Measurements from ENCODE around the gene OR4C3.
"Not testable (repeated sequence)": the region's sequence is repeated elsewhere in the genome, so short reads cannot be mapped to it uniquely, and the experiment has no call there.

Gene OR4C3

DNA sequence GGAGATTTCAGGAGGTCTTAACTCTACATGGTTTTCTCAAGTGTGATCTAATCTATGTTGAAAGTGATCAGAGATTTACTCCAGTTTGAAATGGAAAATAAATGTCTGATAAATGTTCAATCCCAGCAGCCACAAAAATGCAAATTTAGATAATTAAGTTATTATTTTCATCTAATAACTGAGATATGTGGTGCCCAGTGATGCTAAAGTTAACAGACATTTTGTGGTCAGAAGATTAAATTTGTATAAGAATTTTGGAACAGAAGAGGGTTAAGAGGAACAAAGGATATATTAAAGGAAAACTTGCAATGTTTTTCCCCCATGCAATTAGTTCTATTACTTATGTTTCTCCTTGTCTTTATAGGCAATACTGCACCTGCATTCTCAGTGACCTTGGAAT, at the start of gene OR4C3:
Gene OR4C3, plus strand, starts transcription at position 301 of the 400 bp plus-strand sequence. CDS start 102 bp downstream, outside the sequence.
- not testable (repeated sequence) for H3K27ac ChIP-seq (ENCODE audit: low read length); H3K9ac ChIP-seq (ENCODE audit: low read depth, low read length); H3K4me3 ChIP-seq (ENCODE audit: low read length); H3K36me3 ChIP-seq (ENCODE audit: insufficient read depth, low read depth, low read length); H3K4me1 ChIP-seq (ENCODE audit: insufficient read depth, low read length); H3K27me3 ChIP-seq (ENCODE audit: insufficient read depth, low read length)
- peaks cover 85% of the 10 kb centered on the region for H3K9me3 ChIP-seq (ENCODE audit: insufficient read depth, low read depth, low read length)

DNA sequence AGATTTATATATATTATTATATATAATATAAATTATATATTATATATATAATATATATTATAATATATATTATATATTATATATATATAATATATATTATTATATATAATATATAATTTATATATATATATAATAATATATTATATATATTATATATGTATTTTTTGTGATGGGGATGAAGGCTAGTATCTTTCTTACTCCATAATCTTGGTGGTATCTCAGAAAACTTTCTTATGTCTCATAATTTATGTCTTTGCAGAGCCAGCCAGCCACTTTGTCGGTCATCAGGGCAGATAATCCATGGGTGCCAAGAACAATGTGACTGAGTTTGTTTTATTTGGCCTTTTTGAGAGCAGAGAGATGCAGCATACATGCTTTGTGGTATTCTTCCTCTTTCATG, 18.8 kb upstream of the OR4C3 start, which contains the start of gene OR4S1:
Gene OR4S1, plus strand, starts transcription at position 301 of the 400 bp plus-strand sequence. Its CDS starts 0 bp downstream, at position 301.
- Histone ChIP-seq H3K4me1 (ENCODE audit: insufficient read depth, low read length) (no peaks in the 10 kb centered on the region), H3K9me3 (ENCODE audit: insufficient read depth, low read depth, low read length) (peaks cover 76% of the 10 kb centered on the region), H3K4me3 (ENCODE audit: low read length) (no peak within 1 kb of the TSS), H3K27me3 (ENCODE audit: insufficient read depth, low read length) (no peaks in the 10 kb centered on the region), H3K36me3 (ENCODE audit: insufficient read depth, low read depth, low read length) (no peaks in the 10 kb centered on the region), H3K9ac (ENCODE audit: low read depth, low read length) (no peak within 1 kb of the TSS), H3K27ac (ENCODE audit: low read length) (no peak within 1 kb of the TSS)

DNA sequence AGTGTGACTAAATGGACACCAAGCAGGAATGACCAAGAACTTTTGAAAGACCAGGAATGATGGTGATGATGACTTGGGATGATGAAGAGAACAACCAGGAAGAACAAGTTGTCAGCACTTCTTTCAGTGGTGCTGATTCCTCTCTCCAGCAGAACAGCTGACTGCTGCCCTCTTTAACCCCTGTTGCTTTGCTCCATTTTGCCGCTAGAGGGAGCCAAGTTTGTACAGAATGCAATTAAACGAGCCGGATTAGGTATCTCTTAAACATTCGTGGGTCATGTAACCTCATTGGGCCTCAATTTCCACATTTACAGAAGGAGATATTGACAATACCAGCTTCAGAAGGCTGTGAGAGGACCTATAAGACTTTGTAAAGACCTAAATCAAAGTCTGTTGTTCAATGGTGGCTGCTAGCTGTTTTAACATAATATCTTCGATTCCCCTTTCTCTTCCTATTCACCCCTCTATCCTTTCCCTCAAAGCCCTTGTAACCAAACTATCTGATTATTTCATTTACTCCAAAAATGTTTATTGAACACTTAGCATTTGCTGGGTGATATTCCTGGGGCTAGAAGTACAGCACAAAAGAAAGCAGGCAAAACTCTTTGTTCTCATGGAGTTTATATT, 16.8 kb upstream of the OR4C3 start:
- H3K9me3 ChIP-seq (ENCODE audit: insufficient read depth, low read depth, low read length): peaks cover 84% of the 10 kb centered on the region

DNA sequence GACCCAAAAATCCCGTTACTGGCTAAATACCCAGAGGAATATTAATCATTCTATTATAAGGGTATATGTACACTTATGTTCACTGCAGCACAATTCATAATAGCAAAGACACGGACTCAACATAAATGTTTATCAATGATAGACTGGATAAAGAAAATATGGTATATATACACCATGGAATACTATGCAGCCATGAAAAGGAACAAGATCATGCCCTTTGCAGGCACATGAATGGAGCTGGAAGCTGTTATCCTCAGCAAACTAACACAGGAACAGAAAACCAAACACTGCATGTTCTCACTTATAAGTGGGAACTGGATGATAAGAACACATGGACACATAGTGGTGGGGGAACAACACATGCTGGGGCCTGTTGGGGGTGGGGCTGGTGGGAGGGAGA, 11.1 kb upstream of the OR4C3 start:
- H3K4me1 ChIP-seq (ENCODE audit: insufficient read depth, low read length); H3K4me3 ChIP-seq (ENCODE audit: low read length); H3K27ac ChIP-seq (ENCODE audit: low read length); H3K27me3 ChIP-seq (ENCODE audit: insufficient read depth, low read length); H3K36me3 ChIP-seq (ENCODE audit: insufficient read depth, low read depth, low read length); H3K9ac ChIP-seq (ENCODE audit: low read depth, low read length): not testable (repeated sequence)
- H3K9me3 ChIP-seq (ENCODE audit: insufficient read depth, low read depth, low read length): peaks cover 89% of the 10 kb centered on the region

More for the DNA sequence above, 16.8 kb upstream of the OR4C3 start:
- H3K4me3 ChIP-seq (ENCODE audit: low read length): no peak overlapping the region
- no peaks in the 10 kb centered on the region for H3K4me1 ChIP-seq (ENCODE audit: insufficient read depth, low read length)
- H3K27ac ChIP-seq (ENCODE audit: low read length): no peak overlapping the region
- no peaks in the 10 kb centered on the region for H3K27me3 ChIP-seq (ENCODE audit: insufficient read depth, low read length)
- no peak overlapping the region for H3K9ac ChIP-seq (ENCODE audit: low read depth, low read length)
- H3K36me3 ChIP-seq (ENCODE audit: insufficient read depth, low read depth, low read length): no peaks in the 10 kb centered on the region

DNA sequence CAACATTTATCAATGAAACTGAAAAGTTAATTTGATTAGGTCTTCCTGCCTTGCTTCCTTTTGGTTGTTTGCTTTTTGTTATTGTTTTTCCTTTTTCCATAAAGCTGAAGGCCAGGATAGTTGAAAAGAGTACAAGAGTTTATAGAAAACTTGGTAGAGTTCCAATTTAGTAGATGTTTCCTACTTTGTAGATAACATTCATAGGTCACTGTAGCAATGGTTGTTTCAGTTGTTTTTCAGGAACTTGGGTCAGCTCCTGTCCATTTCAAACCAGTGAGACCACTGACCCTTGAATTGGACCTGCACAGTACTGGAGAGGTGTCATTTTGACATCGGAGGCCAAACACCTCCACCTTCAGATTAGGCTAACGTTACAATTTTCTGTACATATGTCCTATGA, 4.9 kb upstream of the OR4C3 start:
- H3K27me3 ChIP-seq (ENCODE audit: insufficient read depth, low read length); H3K9ac ChIP-seq (ENCODE audit: low read depth, low read length); H3K36me3 ChIP-seq (ENCODE audit: insufficient read depth, low read depth, low read length); H3K4me1 ChIP-seq (ENCODE audit: insufficient read depth, low read length); H3K4me3 ChIP-seq (ENCODE audit: low read length); H3K27ac ChIP-seq (ENCODE audit: low read length): not testable (repeated sequence)
- peaks cover 97% of the 10 kb centered on the region for H3K9me3 ChIP-seq (ENCODE audit: insufficient read depth, low read depth, low read length)

DNA sequence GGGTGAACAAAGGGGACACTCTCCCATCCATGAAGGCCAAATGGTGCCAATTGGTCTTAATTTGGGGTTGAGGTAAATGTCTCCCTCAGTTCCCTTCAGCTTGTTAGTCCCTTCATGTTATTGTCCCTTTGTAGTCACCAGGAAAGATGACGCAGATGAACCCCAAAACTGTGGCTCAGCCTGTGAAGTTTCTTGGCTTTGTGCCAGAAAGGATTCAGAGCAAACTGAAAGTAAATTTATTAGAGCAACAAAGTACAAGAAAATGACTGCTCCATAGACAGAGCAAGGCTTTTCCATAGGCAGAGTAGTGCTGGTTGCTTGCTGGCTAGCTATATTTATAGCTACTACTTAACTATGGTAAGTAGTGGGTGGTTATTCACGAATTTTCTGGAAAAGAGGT, 16.7 kb downstream of the OR4C3 start:
- no peaks in the 10 kb centered on the region for H3K27me3 ChIP-seq (ENCODE audit: insufficient read depth, low read length)
- no peaks in the 10 kb centered on the region for H3K4me1 ChIP-seq (ENCODE audit: insufficient read depth, low read length)
- no peak overlapping the region for H3K27ac ChIP-seq (ENCODE audit: low read length)
- H3K36me3 ChIP-seq (ENCODE audit: insufficient read depth, low read depth, low read length): no peaks in the 10 kb centered on the region
- no peak overlapping the region for H3K9ac ChIP-seq (ENCODE audit: low read depth, low read length)
- H3K9me3 ChIP-seq (ENCODE audit: insufficient read depth, low read depth, low read length): peaks cover 76% of the 10 kb centered on the region
- H3K4me3 ChIP-seq (ENCODE audit: low read length): no peak overlapping the region

DNA sequence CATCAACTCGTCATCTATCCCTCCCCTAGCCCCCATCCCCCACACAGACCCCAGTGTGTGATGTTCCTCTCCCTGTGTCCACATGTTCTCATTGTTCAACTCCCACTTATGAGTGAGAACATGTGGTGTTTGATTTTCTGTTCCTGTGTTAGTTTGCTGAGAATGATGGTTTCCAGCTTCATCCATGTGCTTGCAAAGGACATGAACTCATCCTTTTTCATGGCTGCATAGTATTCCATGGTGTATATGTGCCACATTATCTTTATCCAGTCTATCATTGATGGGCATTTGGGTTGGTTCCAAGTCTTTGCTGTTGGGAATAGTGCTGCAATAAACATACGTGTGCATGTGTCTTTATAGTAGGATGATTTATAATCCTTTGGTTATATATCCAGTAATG, 17.8 kb downstream of the OR4C3 start:
- not testable (repeated sequence) for H3K9ac ChIP-seq (ENCODE audit: low read depth, low read length); H3K36me3 ChIP-seq (ENCODE audit: insufficient read depth, low read depth, low read length); H3K4me1 ChIP-seq (ENCODE audit: insufficient read depth, low read length); H3K27me3 ChIP-seq (ENCODE audit: insufficient read depth, low read length); H3K4me3 ChIP-seq (ENCODE audit: low read length); H3K27ac ChIP-seq (ENCODE audit: low read length)
- H3K9me3 ChIP-seq (ENCODE audit: insufficient read depth, low read depth, low read length): peaks cover 69% of the 10 kb centered on the region

DNA sequence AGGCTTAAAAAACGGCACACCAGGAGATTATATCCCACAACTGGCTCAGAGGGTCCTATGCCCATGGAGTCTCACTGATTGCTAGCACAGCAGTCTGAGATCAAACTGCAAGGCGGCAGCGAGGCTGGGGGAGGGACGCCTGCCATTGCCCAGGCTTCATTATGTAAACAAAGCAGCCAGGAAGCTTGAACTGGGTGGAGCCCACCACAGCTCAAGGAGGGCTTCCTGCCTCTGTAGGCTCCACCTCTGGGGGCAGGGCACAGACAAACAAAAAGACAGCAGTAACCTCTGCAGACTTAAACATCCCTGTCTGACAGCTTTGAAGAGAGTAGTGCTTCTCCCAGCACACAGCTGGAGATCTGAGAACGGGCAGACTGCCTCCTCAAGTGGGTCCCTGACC, 21.6 kb downstream of the OR4C3 start:
- not testable (repeated sequence) for H3K9ac ChIP-seq (ENCODE audit: low read depth, low read length); H3K4me3 ChIP-seq (ENCODE audit: low read length); H3K27ac ChIP-seq (ENCODE audit: low read length); H3K36me3 ChIP-seq (ENCODE audit: insufficient read depth, low read depth, low read length); H3K4me1 ChIP-seq (ENCODE audit: insufficient read depth, low read length); H3K27me3 ChIP-seq (ENCODE audit: insufficient read depth, low read length)
- peaks cover 33% of the 10 kb centered on the region for H3K9me3 ChIP-seq (ENCODE audit: insufficient read depth, low read depth, low read length)

DNA sequence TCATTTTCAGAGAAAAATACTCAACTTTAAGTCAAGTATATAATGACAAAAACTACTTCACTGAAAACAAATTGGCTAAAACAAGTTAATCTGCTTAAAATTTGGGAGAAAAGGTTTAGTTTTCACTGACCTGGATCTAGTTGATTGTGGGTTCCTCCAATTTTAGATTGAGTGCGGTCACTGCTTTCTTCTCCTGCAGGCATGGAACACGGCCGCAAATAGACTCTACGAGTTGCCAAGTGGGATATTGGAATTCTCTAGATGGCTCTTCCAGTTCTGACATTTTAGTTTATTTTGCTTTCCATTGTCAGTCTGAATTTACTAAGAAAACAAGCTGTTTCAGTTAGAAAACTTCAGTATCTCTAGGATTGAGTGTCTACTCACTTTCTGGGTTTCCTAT, 29.3 kb downstream of the OR4C3 start:
- Histone ChIP-seq H3K9me3 (ENCODE audit: insufficient read depth, low read depth, low read length) (peaks cover 56% of the 10 kb centered on the region), H3K4me3 (ENCODE audit: low read length) (no peak overlapping the region), H3K4me1 (ENCODE audit: insufficient read depth, low read length) (no peaks in the 10 kb centered on the region), H3K27me3 (ENCODE audit: insufficient read depth, low read length) (no peaks in the 10 kb centered on the region), H3K27ac (ENCODE audit: low read length) (no peak overlapping the region), H3K9ac (ENCODE audit: low read depth, low read length) (no peak overlapping the region), H3K36me3 (ENCODE audit: insufficient read depth, low read depth, low read length) (no peaks in the 10 kb centered on the region)

DNA sequence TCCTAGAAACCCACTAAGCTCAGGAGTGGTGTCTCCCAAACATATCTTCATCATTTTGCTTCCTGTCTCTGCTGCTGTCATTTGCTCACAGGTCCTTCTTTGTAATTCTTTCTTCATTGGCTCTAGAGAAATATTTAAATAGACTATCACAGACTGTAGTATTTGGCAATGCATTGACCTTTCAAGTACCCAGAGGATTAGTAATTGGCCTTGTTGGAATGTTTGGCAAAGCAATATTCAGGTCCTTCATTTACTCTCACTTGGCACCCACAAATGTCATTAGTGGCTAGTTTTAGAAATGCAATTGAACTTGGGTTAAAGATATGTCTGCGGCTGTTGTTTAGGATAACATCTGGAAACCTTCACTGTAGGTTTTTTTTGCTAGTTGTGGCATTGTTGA, 30.0 kb downstream of the OR4C3 start:
- Histone ChIP-seq H3K9ac (ENCODE audit: low read depth, low read length) (no peak overlapping the region), H3K4me3 (ENCODE audit: low read length) (no peak overlapping the region), H3K36me3 (ENCODE audit: insufficient read depth, low read depth, low read length) (no peaks in the 10 kb centered on the region), H3K4me1 (ENCODE audit: insufficient read depth, low read length) (no peaks in the 10 kb centered on the region), H3K27me3 (ENCODE audit: insufficient read depth, low read length) (no peaks in the 10 kb centered on the region), H3K9me3 (ENCODE audit: insufficient read depth, low read depth, low read length) (peaks cover 62% of the 10 kb centered on the region), H3K27ac (ENCODE audit: low read length) (no peak overlapping the region)

DNA sequence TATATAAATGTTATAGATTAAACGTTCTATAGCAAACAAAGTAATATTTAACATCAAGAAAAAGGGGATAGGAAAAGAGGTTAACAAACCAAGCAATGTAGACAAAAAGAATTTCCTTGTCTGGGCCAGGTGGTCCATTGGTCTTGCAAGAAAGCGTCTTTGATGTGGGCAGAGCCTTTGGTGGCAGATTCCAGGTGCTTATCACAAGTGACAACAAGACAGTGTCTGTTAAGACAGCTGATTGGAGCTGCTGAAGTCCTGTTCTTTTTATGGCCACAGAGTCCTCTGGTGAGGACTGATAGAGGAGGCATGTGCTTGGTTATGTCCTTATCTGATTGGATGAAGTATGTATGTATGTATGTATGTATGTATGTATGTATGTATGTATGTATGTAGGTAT, 36.6 kb downstream of the OR4C3 start:
- not testable (repeated sequence) for H3K27ac ChIP-seq (ENCODE audit: low read length); H3K9ac ChIP-seq (ENCODE audit: low read depth, low read length); H3K36me3 ChIP-seq (ENCODE audit: insufficient read depth, low read depth, low read length); H3K4me3 ChIP-seq (ENCODE audit: low read length); H3K4me1 ChIP-seq (ENCODE audit: insufficient read depth, low read length); H3K27me3 ChIP-seq (ENCODE audit: insufficient read depth, low read length)
- H3K9me3 ChIP-seq (ENCODE audit: insufficient read depth, low read depth, low read length): peaks cover 88% of the 10 kb centered on the region

DNA sequence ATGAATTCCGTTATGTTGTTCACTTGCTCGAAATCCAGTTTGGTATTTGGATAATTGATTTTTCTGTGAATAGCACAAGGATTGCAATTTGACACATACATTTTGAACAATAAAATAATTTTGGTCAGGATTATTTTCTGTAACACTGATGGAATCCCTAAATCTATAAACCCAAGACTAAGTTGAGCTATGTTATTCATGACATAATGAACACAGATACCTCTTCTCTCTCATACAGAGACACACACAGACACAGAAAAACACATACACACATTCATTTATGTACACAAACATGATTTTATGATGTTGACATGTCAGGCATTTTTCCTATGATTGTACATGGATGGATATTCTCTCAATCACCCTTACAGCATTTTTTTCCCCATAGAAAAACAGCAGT, 41.6 kb downstream of the OR4C3 start, which contains the start of gene OR4C5:
Gene OR4C5, minus strand, starts transcription at position 101 of the 400 bp plus-strand sequence. Its CDS starts 0 bp downstream, at position 101.
- H3K36me3 ChIP-seq (ENCODE audit: insufficient read depth, low read depth, low read length): no peaks in the 10 kb centered on the region

More for the DNA sequence above, 41.6 kb downstream of the OR4C3 start, which contains the start of gene OR4C5:
- Histone ChIP-seq H3K27me3 (ENCODE audit: insufficient read depth, low read length) (no peaks in the 10 kb centered on the region), H3K9ac (ENCODE audit: low read depth, low read length) (no peak within 1 kb of the TSS), H3K27ac (ENCODE audit: low read length) (no peak within 1 kb of the TSS), H3K9me3 (ENCODE audit: insufficient read depth, low read depth, low read length) (peaks cover 83% of the 10 kb centered on the region), H3K4me1 (ENCODE audit: insufficient read depth, low read length) (no peaks in the 10 kb centered on the region), H3K4me3 (ENCODE audit: low read length) (no peak within 1 kb of the TSS)

Measured in iPS-20b (cell line).